GM23338 (cell line): Measurements from ENCODE around the gene SPC24.

Source experiments
- CREB1 ChIP-seq: fragments of 250-450 bp; sonication (Bioruptor Pico); IDR thresholded peaks from 2 replicates; pipeline ENCODE4 v1.5.0; 2020; ENCODE audit warnings: low read depth, mild to moderate bottlenecking, moderate library complexity
- JUNB ChIP-seq: IDR thresholded peaks from one replicate; pipeline ENCODE4 v1.6.1; 2016; ENCODE audit warnings: antibody characterized with exemption; ENCODE audit not compliant: unreplicated experiment
- NANOG ChIP-seq: IDR thresholded peaks from 2 replicates; pipeline ENCODE4 v1.6.1; 2016; ENCODE audit warnings: antibody characterized with exemption, borderline replicate concordance
- POLR2AphosphoS5 ChIP-seq: IDR thresholded peaks from 2 replicates; pipeline ENCODE4 v1.6.1; 2016; ENCODE audit warnings: antibody characterized with exemption, low read depth
- ZNF331 ChIP-seq: fragments of 250-450 bp; sonication (Bioruptor Pico); IDR thresholded peaks from 2 replicates; pipeline ENCODE4 v1.5.0; 2020; ENCODE audit warnings: low read depth, mild to moderate bottlenecking, moderate library complexity
- TF ChIP-seq, protein P1 (sequence below), 2 experiments: fragments of 200-600 bp in 1 of 2; sonication (generic) in 1 of 2; conservative IDR thresholded peaks; 2 replicates each; pipeline versions ENCODE4 v1.5.1 to v1.6.1; 2016 to 2017; ENCODE audit warnings: antibody characterized with exemption in 2 of 2, low read depth in 2 of 2, mild to moderate bottlenecking in 2 of 2, moderate library complexity in 1 of 2
- TF ChIP-seq, protein P2 (sequence below): IDR thresholded peaks from one replicate; pipeline ENCODE4 v1.6.1; 2018; ENCODE audit warnings: antibody characterized with exemption; ENCODE audit not compliant: unreplicated experiment

DNA sequence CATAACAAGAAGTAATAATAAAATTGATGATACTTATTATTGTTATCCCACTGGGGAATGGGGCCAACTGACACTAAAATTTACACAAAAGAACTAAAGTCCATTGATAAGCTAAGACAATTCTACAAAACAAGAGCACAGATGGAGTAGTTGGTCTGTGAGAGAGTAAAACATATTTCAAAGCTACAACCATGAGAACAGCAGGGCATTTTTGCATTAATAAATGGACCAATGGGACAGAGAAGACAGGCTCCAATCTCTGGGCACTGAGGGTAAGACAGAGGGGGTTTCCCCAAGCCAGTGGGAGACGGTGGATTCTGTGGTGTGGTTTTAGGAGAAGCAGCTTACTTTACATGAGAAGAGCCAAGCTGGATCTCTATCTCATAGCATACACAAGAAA lies 27.4 kb upstream of the SPC24 start:
- TF ChIP-seq, protein P1, sequence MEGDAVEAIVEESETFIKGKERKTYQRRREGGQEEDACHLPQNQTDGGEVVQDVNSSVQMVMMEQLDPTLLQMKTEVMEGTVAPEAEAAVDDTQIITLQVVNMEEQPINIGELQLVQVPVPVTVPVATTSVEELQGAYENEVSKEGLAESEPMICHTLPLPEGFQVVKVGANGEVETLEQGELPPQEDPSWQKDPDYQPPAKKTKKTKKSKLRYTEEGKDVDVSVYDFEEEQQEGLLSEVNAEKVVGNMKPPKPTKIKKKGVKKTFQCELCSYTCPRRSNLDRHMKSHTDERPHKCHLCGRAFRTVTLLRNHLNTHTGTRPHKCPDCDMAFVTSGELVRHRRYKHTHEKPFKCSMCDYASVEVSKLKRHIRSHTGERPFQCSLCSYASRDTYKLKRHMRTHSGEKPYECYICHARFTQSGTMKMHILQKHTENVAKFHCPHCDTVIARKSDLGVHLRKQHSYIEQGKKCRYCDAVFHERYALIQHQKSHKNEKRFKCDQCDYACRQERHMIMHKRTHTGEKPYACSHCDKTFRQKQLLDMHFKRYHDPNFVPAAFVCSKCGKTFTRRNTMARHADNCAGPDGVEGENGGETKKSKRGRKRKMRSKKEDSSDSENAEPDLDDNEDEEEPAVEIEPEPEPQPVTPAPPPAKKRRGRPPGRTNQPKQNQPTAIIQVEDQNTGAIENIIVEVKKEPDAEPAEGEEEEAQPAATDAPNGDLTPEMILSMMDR (conservative IDR thresholded peaks at IDR 0.05; ENCODE audit: low read depth in 2 of 2) = no peak
- TF ChIP-seq, protein P2, sequence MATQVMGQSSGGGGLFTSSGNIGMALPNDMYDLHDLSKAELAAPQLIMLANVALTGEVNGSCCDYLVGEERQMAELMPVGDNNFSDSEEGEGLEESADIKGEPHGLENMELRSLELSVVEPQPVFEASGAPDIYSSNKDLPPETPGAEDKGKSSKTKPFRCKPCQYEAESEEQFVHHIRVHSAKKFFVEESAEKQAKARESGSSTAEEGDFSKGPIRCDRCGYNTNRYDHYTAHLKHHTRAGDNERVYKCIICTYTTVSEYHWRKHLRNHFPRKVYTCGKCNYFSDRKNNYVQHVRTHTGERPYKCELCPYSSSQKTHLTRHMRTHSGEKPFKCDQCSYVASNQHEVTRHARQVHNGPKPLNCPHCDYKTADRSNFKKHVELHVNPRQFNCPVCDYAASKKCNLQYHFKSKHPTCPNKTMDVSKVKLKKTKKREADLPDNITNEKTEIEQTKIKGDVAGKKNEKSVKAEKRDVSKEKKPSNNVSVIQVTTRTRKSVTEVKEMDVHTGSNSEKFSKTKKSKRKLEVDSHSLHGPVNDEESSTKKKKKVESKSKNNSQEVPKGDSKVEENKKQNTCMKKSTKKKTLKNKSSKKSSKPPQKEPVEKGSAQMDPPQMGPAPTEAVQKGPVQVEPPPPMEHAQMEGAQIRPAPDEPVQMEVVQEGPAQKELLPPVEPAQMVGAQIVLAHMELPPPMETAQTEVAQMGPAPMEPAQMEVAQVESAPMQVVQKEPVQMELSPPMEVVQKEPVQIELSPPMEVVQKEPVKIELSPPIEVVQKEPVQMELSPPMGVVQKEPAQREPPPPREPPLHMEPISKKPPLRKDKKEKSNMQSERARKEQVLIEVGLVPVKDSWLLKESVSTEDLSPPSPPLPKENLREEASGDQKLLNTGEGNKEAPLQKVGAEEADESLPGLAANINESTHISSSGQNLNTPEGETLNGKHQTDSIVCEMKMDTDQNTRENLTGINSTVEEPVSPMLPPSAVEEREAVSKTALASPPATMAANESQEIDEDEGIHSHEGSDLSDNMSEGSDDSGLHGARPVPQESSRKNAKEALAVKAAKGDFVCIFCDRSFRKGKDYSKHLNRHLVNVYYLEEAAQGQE = no peak
- TF ChIP-seq CREB1 (no peak), NANOG (no peak), POLR2AphosphoS5 (no peak), ZNF331 (CRISPR knock-in tag) (no peak), JUNB (no peak)
